NOMO-1 treated with dmso at 0.1 percent for 144 hours (cell line): Measurements from ENCODE around the gene AFF2.
"Not testable (repeated sequence)": the region's sequence is repeated elsewhere in the genome, so short reads cannot be mapped to it uniquely, and the experiment has no call there.

Experiments
- DNase-seq: peaks from one replicate; lab custom pipeline; 2025; ENCODE audit not compliant: unreplicated experiment; lab: John Stamatoyannopoulos, UW

The AFF2 gene

GRCh38 chrX:148632444-148632843, 132.0 kb downstream of the AFF2 start:
- no peak for DNase-seq

GRCh38 chrX:148633218-148633908, 132.9 kb downstream of the AFF2 start:
- DNase-seq, result no peak

- DNase-seq, result no peak
These were observed 134.2 kb downstream of the AFF2 start for GRCh38 chrX:148634591-148634990.

- no peak for DNase-seq
These were observed 143.0 kb downstream of the AFF2 start for GRCh38 chrX:148643460-148643859.

- DNase-seq, result peak; percentile 46
These were observed 147.2 kb downstream of the AFF2 start for GRCh38 chrX:148647651-148648050.

- DNase-seq, result no peak
These were observed 148.9 kb downstream of the AFF2 start for GRCh38 chrX:148649145-148649795.

- no peak for DNase-seq
These were observed 157.8 kb downstream of the AFF2 start for GRCh38 chrX:148658115-148658730.

GRCh38 chrX:148659481-148659880, 159.1 kb downstream of the AFF2 start:
- DNase-seq, result no peak

GRCh38 chrX:148661035-148661434, 160.6 kb downstream of the AFF2 start:
- no peak for DNase-seq

- no peak for DNase-seq
These were observed 161.6 kb downstream of the AFF2 start for GRCh38 chrX:148662014-148662413.

GRCh38 chrX:148664171-148664570, 163.8 kb downstream of the AFF2 start:
- DNase-seq, result no peak

GRCh38 chrX:148664995-148665394, 164.6 kb downstream of the AFF2 start:
- no peak for DNase-seq

GRCh38 chrX:148669175-148669574, 168.8 kb downstream of the AFF2 start:
- DNase-seq, result not testable (repeated sequence)

- no peak for DNase-seq
These were observed 169.9 kb downstream of the AFF2 start for GRCh38 chrX:148670277-148670676.

- no peak for DNase-seq
These were observed 172.1 kb downstream of the AFF2 start for GRCh38 chrX:148672517-148672916.

- no peak for DNase-seq
These were observed 181.2 kb downstream of the AFF2 start for GRCh38 chrX:148681605-148682004.

GRCh38 chrX:148682206-148682605, 181.8 kb downstream of the AFF2 start:
- DNase-seq, result no peak

GRCh38 chrX:148691456-148691855, 191.0 kb downstream of the AFF2 start:
- DNase-seq, result no peak

- no peak for DNase-seq
These were observed 194.8 kb downstream of the AFF2 start for GRCh38 chrX:148695255-148695654.

GRCh38 chrX:148698221-148698620, 197.8 kb downstream of the AFF2 start:
- DNase-seq, result no peak

- no peak for DNase-seq
These were observed 199.6 kb downstream of the AFF2 start for GRCh38 chrX:148700021-148700420.

GRCh38 chrX:148713981-148714380, 213.6 kb downstream of the AFF2 start:
- DNase-seq, result no peak
